ENCODE data around the gene INPP5D. TPM values are rescaled to one million over a fixed set of nuclear protein-coding genes. Genes with fewer than 3 reads are reported as not detected.

Gene INPP5D
- polyA plus RNA-seq, 3 donors, result 30.6 to 90.2 (median 54.8) TPM

DNA sequence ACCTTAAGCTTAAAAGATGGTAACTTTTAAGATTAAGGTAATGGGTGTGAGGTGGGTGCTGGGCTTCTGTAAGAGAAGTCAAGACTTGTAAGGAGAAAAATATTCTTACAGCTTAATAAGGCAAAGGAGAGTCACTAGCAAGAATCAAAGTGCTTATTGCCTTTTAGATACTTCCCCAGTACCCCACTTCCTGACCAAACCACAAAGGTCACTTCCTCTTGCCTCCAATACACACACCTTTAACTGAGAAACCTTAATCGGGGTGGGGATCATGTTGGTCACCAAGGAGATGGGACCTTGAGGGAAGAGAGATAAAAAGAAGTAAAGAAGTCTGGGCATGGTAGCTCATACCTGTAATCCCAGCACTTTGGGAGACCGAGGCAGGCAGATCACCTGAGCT is 180.8 kb downstream of the INPP5D start:
- Histone ChIP-seq H3K27ac (ENCODE audit: low read depth in 1 of 2, low read length in 2 of 2) (peak overlapping the region in 1 of 2 donors; percentile 48), H3K36me3 (replicated peaks in 1 of 2; ENCODE audit: control insufficient read depth in 1 of 2, insufficient read depth in 2 of 2, low read length in 2 of 2) (no peaks in the 10 kb centered on the region), H3K4me3 (replicated peaks in 1 of 3; ENCODE audit: low read depth in 2 of 3, low read length in 3 of 3) (peak overlapping the region in 1 of 3 experiments; percentile 28), H2AFZ (ENCODE audit: insufficient read depth, low read depth, low read length, poor library complexity, severe bottlenecking) (no peak overlapping the region), H3K9me3 (replicated peaks in 1 of 2; ENCODE audit: control insufficient read depth in 1 of 2, insufficient read depth in 1 of 2, low read length in 2 of 2) (no peaks in the 10 kb centered on the region), H3K79me2 (ENCODE audit: insufficient read depth, low read length) (no peaks in the 10 kb centered on the region), H3K4me1 (ENCODE audit: control insufficient read depth in 1 of 2, insufficient read depth in 2 of 2, low read length in 2 of 2) (peaks cover 43 to 46% of the 10 kb centered on the region in 2 donors), H3K9ac (ENCODE audit: insufficient read depth, low read length, poor library complexity, severe bottlenecking) (no peak overlapping the region), H3K4me2 (replicated peaks; ENCODE audit: extremely low read depth, low read length, poor library complexity, severe bottlenecking) (peak overlapping the region; percentile 31), H4K20me1 (ENCODE audit: insufficient read depth, low read length) (no peaks in the 10 kb centered on the region), H3K27me3 (ENCODE audit: control insufficient read depth in 2 of 2, insufficient read depth in 2 of 2, low read length in 2 of 2) (no peaks in the 10 kb centered on the region)
- TF ChIP-seq, protein P1, sequence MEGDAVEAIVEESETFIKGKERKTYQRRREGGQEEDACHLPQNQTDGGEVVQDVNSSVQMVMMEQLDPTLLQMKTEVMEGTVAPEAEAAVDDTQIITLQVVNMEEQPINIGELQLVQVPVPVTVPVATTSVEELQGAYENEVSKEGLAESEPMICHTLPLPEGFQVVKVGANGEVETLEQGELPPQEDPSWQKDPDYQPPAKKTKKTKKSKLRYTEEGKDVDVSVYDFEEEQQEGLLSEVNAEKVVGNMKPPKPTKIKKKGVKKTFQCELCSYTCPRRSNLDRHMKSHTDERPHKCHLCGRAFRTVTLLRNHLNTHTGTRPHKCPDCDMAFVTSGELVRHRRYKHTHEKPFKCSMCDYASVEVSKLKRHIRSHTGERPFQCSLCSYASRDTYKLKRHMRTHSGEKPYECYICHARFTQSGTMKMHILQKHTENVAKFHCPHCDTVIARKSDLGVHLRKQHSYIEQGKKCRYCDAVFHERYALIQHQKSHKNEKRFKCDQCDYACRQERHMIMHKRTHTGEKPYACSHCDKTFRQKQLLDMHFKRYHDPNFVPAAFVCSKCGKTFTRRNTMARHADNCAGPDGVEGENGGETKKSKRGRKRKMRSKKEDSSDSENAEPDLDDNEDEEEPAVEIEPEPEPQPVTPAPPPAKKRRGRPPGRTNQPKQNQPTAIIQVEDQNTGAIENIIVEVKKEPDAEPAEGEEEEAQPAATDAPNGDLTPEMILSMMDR (IDR thresholded peaks at IDR 0.05), result no peak
- Mint-ChIP-seq H3K9me3 (peaks cover 0 to 14% (median 3%) of the 10 kb centered on the region in 7 donors), H3K36me3 (peaks cover 0 to 4% of the 10 kb centered on the region in 2 donors), H3K27ac (peak overlapping the region in 6 of 7 donors; percentile 88 to 95 (median 94)), H3K27me3 (ENCODE audit: low read depth in 3 of 3) (peaks cover 0 to 5% (median 3%) of the 10 kb centered on the region in 3 donors), H3K4me1 (peaks cover 46% of the 10 kb centered on the region), H3K4me3 (no peak overlapping the region)
- DNase-seq, result peak in 2 of 3 donors; percentile 21 to 34
- intact Hi-C loops (cut with micrococcal nuclease), result loop anchor here (5.0 to 10.0 kb wide), 3 partner anchors 146 to 179 kb away; partner anchors contain the start of gene INPP5D (in 1 of the 2)
- WGBS (ENCODE audit: insufficient coverage), result no CpG with 5 or more reads among the region's 2 CpGs

DNA sequence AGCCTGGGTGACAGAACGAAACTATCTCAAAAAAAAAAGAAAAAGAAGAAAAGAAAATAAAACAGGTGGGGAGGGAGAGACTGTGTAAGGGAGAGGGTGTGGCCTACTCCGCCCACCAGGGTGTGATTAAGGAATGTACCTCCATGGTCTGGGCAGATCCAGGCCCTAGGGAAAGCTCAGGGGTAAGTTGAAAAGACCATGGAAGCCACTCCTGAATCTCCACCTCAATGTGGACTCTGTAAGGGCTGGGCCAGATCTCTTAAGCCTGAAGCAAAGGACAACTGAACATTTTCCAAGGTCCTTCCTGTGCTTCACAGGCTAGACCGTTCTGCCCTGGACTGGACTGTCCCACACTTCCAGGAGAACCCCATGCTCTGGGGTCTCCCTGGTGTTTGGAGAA is 181.7 kb downstream of the INPP5D start:
- H3K4me1 Mint-ChIP-seq, result peaks cover 46% of the 10 kb centered on the region
- TF ChIP-seq, protein P1 (IDR thresholded peaks at IDR 0.05), result no peak
- peaks cover 0 to 14% (median 3%) of the 10 kb centered on the region in 7 donors for H3K9me3 Mint-ChIP-seq
- WGBS (ENCODE audit: insufficient coverage), result 80% methylated on average over 1 of the region's 3 CpGs
- peaks cover 0 to 5% (median 3%) of the 10 kb centered on the region in 3 donors for H3K27me3 Mint-ChIP-seq (ENCODE audit: low read depth in 3 of 3)
- H3K4me3 Mint-ChIP-seq, result peak overlapping the region in 1 of 2 donors; percentile 63
- DNase-seq, result no peak
- peak overlapping the region; percentile 88 to 95 (median 94) for H3K27ac Mint-ChIP-seq
- peak overlapping the region; percentile 66 for H2AFZ ChIP-seq (ENCODE audit: insufficient read depth, low read depth, low read length, poor library complexity, severe bottlenecking)
- peak overlapping the region in 1 of 3 experiments; percentile 61 for H3K4me3 ChIP-seq (replicated peaks in 1 of 3; ENCODE audit: low read depth in 2 of 3, low read length in 3 of 3)
- peak overlapping the region; percentile 39 for H3K9ac ChIP-seq (ENCODE audit: insufficient read depth, low read length, poor library complexity, severe bottlenecking)
- H4K20me1 ChIP-seq (ENCODE audit: insufficient read depth, low read length), result no peaks in the 10 kb centered on the region
- intact Hi-C loops (cut with micrococcal nuclease), result loop anchor here (5.0 to 10.0 kb wide), 3 partner anchors 147 to 180 kb away; partner anchors contain the start of gene INPP5D (in 1 of the 2)
- no peaks in the 10 kb centered on the region for H3K79me2 ChIP-seq (ENCODE audit: insufficient read depth, low read length)
- no peaks in the 10 kb centered on the region for H3K9me3 ChIP-seq (replicated peaks in 1 of 2; ENCODE audit: control insufficient read depth in 1 of 2, insufficient read depth in 1 of 2, low read length in 2 of 2)
- H3K4me2 ChIP-seq (replicated peaks; ENCODE audit: extremely low read depth, low read length, poor library complexity, severe bottlenecking), result peak overlapping the region; percentile 68
- peak overlapping the region; percentile 72 to 86 for H3K27ac ChIP-seq (ENCODE audit: low read depth in 1 of 2, low read length in 2 of 2)
- no peaks in the 10 kb centered on the region for H3K27me3 ChIP-seq (ENCODE audit: control insufficient read depth in 2 of 2, insufficient read depth in 2 of 2, low read length in 2 of 2)
- H3K4me1 ChIP-seq (ENCODE audit: control insufficient read depth in 1 of 2, insufficient read depth in 2 of 2, low read length in 2 of 2), result peaks cover 43 to 46% of the 10 kb centered on the region in 2 donors
- H3K36me3 ChIP-seq (replicated peaks in 1 of 2; ENCODE audit: control insufficient read depth in 1 of 2, insufficient read depth in 2 of 2, low read length in 2 of 2), result no peaks in the 10 kb centered on the region
- H3K36me3 Mint-ChIP-seq, result peaks cover 0 to 3% of the 10 kb centered on the region in 2 donors

Measured in CD14-positive monocyte (primary cell).